DMS53 (cell line): Measurements from ENCODE around the gene AGMO.
A peak's percentile ranks its signal among the peaks of the same experiment; 100 is the strongest.

Experiments used
- DNase-seq: peaks from one replicate; lab custom pipeline; 2025; lab: John Stamatoyannopoulos, UW

The AGMO gene

DNA sequence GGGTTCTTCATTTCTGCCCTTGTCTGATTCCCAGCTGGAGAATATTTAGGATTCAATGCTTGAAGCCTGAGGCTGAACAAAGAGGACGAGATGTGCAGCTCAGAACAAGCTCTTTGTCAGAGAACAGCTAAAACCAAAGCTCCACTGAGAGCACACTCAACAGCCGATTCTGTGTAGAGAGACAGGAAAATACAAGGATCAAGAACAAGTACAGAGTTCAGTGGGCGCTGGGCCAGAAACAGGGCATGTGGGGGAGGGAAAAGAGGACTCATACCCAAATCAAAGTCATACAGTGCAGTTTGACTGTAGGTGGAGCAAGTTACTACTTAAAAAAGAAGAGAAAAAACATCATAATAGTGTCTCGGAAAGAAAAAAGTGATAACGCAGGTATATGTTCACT, at the start of gene AGMO:
Gene AGMO, minus strand, starts transcription at position 181 of the 400 bp plus-strand sequence.
- peak; percentile 48 for DNase-seq

DNA sequence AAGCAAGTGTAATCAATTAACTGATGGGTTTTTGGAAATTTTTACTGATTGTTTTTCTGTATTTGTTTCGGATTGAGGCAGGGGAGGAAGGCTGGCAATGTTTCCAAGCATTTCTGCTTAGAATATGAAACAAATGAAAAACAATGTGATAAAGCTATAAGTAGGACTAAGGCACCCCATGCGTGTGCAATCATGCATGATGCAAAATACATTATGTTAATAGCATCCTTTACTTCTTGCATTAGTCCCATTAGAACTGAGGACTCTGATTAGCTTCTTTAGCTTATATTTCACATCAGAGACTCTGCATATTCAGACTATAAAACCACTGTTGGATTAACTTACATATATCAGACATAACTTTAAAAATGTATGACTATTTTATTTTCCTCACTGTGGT, 48.7 kb upstream of the AGMO start:
- DNase-seq, result no peak

DNA sequence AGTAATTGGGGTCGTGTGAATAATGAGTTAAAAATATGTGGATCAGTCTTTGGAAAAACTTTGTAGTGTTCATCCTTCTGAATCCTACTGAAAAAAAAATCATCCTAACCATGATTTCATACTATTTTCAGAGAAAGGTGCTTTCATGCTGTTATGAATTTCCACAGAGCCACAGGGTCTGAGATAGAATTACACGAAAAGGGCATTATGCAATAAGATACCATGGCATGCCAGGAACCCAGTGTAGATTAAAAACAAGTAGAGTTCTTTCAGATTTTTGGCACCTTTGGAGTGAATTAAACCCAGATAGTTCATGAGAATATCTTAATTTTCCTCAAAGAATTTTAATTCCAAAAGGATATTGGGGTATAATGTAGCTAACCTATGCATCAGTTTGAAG, 47.5 kb upstream of the AGMO start:
- DNase-seq, result no peak

DNA sequence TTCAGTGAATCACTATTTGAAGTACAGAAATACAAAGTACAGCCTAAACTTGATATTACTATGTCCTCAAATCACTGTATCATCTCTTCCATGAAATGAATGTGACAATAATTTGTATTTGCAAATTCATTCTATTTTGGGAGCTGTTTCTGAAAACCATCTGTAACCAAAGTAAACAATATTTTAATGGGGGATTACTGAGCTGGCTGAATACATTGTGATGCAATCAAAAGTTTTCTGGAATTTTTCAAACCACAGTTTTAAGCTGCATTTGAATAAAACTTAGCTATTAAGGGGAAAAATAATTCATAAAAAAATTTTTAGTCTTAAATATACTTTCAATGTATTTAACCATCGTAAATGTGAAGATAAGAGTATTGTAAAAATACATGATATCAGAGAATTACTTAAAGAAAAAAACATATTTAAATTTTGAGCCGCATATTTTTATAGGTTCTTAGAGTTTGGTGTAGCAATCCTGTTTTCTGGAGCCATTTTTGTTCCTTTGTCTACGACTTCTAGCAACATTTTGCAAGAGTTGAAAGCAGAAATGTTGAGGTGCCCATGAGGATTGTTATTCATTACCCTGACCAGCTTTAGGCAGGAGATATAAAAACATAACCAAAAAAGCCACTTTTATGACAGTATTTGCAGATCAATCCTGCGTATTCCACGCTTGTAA, 45.9 kb upstream of the AGMO start:
- no peak for DNase-seq

DNA sequence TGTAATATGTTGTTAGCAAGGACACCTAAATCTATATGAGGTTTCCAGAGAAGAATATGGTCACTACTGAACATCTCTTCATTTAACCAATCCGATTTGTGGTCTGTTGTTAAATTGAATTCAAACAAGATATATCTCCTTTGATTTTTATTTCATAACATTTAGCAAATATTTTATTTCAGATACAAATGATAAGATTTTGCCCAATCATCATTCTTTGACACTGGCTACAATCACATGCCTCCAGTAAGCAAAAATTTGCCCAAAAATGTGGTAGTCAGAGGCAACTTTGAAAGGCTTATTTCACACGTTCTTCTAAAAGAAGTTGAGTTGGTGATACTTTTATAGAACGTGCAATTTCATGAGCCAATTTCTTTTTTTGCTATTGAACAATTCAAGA, 44.7 kb upstream of the AGMO start:
- DNase-seq, result no peak

DNA sequence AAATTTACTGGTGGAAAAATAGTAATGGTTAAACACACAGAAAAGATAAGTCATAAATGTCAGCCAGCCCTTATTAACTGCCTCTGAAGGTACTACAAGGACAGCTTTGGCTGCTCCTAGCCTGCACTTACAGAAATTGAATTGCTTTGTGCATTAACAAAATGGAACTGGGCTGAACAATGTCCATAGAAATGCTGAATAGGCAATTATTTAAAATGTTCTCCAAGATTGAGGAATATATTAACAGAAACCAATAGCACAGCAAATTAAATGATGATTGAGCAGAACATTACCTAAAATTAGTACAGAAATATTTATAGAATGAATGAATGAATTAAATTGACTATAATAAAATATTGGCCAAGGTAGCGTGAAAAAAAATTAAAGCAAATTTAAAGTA, 42.4 kb upstream of the AGMO start:
- no peak for DNase-seq

DNA sequence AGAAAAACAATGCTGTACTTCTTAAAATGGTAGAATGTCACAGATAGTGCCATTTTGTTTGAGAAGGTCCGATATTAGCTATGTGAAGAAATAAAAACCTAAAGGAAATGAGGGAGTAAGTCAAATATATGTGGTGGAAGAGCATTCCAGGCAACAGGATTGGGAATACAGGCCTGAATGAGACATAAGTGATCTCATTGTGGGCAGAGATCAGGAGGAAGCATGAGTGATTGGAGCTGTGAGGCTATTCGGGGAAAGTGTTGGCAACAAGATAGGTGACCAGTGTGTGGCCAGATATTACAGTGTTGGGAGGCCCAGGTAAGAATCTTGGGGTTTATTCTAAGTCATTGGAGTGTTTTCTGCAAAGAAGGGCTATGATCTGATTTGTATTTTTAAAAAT, 41.3 kb upstream of the AGMO start:
- no peak for DNase-seq

DNA sequence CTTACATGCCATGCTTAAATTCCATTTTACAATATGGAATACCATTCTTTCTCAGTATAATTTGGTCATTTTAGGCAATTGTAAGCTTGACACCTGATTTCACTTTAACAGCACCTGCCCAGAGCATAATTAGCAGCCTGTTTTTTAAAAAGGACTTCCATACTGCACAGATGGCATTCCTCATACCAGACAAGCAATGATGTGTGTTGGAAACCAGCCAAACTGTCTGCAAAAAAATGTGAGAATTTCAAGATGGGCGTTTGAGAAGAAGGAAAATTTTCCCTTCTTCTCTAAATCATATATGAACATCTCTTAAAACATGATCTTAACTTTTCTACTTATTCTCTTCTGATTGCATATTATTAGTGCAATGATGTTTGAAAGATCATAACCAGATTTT, 40.4 kb upstream of the AGMO start:
- no peak for DNase-seq

DNA sequence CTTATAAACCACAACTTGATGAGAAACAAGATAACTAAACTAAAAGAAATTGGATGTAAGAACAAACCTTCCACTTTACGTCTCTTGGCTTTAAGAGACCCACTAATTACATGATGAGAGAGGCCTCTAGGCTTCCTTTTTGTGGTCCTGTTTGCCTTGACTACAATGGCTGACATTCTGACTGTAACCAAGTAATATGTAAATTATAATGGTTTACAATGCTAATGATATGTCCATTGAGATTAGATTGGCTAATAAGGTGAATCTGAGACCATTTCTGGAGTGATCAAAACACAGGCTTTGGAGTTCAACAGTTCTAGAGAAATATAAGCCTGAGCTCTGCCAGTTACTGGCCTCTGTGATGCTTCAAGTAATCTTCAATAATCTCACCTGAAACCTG, 39.4 kb upstream of the AGMO start:
- DNase-seq, result no peak

DNA sequence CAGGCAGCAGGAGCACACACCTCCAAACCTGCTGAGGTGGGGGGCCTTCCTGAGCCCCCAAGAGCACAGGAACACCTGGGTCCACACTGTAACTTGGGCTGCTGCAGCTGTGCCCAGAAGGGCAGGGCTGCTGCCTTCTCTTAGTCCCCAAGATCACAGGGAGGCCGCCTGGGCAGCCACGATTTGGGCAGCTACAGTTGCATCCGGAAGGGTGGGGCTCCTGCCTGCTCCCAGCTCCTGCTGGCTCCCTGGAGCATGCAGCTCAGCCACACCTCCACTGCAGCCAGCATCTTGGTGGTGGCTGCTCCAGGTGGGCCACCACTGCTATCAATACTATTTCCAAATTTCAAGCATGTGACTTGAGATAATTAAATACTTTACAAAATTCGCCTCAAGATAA, 38.5 kb upstream of the AGMO start:
- DNase-seq, result no peak

DNA sequence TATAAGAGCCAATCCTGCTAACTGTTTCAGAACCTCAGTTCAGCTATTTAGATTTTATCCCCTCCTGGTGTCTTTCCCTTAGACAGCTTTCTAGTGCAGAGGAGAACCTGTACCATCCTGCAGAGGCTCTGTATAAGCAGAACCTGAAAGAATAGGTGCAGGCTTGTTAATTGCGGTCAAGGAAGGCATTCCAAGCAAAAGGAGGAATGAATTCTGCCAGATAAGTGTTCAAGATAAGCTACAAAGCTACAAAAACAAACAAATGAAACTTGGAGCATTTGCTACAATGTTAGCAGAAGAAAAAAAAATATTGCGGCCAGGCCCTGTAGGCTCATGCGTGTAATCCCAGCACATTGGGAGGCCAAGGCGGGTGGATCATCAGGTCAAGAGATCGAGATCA, 32.6 kb upstream of the AGMO start:
- no peak for DNase-seq

DNA sequence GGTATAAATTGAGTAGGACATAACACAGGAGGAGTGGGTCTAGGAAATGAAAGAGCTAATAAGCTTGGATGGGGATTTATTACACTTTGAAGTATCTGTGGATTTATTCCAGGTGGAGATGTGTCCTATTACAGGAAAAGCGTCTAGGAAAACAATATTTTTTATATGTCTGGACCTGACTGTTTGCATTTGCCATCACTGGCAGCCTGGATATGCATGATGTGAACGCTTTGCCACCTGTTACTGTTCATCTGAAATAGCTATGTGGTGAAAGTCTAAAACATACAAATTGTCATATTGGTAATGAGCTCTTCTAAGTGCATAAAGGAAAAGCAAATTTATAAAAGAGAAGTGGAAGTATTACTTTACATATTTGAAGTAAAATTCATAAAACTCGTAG, 31.6 kb upstream of the AGMO start:
- DNase-seq, result peak; percentile 20

DNA sequence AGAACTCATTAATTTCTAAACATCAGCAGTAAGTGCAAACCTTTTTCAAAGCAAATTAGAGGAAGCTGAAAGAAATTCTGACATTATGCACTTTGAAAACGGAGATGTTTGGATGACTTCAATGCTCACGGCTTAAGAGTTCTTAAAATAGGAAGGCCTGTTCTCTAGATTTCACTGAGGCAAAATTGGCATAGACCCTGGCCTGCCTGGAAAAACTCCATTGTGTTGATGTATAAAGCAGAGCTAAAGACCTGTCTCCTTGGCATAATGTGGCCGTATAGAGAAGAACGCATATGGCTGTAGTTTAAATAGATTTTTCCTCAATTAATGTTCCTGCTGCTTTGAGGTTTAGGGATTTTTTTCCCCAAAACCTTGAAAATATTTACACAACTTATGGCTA, 24.5 kb upstream of the AGMO start:
- DNase-seq, result no peak

DNA sequence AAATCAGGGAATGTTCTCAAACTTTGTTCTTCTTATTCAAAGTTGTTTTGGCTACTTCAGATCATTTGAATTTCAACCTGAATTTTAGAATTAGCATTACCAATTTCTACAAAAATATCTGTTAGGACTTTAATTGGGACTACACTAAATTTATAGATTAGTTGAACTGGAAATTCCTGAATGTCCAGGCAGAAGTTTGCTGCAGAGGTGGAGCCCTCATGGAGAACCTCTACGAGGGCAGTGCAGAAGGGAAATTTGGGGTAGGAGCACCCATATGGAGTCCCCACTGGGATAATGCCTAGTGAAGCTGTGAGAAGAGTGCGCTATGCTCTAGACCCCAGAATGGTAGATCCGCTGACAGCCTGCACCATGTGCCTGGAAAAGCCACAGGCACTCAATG, 22.8 kb upstream of the AGMO start:
- peak; percentile 43 for DNase-seq

DNA sequence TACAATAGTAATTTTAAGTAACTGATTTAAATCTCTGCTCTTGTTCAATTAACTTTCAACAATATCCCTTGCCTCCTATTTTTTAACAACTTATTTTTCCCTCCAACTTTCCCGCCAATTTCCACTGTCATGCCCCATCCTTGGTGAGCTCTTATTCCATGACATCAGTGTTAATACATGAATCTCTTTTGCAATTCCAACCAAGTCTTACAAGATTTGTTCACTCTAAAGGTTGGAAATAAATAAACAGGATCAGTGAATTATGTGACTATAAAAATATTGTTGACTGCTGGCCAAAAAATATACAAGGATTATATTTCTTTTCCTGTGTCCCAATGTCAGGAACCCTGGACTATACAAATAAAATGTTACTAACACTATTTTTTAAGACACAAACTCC, 21.0 kb upstream of the AGMO start:
- DNase-seq, result no peak

DNA sequence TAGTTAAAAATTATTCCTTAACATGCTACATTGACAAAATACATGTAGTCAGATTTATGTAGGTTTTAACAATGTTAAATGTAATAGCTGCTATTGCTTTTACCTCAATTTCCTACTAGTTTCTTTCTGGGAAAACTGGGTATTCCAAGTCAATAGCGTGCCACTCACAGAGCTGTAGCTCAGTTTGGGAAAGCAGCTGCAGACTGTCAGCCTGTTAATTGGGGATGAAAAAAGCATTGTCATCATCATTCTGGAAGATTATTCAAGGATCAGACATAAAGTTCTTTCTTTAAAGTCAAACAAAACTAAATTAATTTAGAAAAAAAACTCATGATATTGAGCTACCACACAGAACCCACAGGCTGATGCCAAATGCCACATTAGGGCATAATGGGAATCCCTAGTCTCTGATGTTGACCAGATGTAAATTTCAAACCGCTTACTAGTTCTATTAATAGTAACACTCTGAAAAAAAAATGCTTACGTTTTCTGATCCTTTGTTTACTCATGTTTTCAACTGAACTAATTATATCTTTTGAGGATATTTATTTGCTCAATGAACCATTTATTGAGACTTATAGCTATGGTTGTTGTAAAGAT, 19.6 kb upstream of the AGMO start:
- DNase-seq, result peak; percentile 21

DNA sequence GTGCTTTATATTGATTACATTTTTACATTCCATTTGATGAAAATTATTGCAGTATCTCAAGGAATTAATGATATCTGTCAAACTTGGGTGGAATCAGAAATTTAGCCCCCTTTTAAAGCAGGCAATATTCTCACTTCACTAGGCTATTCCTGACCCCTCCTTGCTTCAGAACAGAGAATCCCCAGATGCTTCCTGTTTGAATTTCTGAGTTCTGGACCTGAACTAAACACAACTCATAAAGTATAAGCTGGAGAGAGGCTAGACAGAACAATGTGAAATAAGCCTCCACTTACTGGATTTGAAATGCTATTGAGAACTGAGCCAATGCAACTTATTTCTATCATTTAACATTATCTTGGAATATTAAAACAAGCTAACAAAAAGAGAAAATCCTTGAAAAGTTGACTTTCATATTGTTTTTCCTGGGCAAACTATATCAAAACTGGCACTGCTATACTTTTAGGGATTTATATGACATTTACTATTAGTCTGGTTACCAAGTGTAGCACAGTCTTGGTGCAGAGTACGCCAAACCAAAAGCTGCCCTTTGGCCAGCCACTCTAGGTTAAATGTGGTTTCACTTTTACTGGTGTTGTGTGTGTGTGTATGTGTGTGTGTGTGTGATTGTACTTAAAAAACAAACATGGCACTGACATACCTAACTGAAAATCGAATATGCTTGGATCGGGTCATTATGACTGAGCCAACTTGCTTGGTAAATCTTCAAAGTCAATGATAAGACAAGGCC, 19.0 kb upstream of the AGMO start:
- peak; percentile 8 for DNase-seq

DNA sequence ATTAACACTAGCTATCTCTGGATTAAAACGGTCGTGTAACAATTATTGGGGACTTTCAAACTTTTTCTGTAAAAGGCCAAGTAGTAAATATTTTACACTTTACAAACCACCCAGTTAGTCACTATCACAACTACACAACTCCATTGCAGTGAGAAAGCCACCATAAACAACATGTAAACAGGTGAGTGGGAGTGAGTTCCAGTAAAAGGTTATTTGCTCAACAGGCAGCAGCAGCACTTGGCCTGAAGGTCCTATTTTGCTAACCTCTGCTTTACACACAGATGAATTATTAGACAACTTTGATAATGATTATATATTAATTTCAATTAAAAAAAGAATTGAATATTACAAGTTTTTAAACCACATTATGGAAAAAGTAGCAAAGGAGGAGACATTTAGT, 15.8 kb upstream of the AGMO start:
- no peak for DNase-seq

DNA sequence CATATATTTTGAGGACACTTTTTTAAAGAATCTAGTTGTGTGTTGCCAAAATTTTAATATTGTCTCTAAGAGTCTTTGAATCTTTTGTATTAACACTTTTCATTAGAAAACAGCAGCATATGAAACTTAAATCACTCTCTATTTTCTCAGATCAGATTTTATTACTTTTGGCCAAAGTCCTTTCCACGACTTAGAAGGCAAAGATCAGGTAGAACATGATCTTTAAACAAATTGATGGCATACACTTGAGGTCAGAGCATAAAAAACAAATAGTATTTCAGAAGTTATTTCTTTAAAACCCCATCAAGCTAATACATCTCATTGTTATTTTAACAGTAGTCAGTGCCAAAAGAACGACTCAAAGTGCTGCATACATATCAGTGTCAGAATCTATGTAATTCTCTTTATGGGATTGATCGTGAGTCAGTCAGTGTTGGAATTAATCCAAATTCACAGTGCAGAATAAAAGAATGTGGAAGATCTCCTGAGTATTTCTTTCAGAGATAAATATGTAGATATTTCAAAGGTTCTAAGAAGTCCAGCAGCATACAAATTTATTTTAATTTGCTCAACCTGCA, 9.6 kb upstream of the AGMO start:
- no peak for DNase-seq

DNA sequence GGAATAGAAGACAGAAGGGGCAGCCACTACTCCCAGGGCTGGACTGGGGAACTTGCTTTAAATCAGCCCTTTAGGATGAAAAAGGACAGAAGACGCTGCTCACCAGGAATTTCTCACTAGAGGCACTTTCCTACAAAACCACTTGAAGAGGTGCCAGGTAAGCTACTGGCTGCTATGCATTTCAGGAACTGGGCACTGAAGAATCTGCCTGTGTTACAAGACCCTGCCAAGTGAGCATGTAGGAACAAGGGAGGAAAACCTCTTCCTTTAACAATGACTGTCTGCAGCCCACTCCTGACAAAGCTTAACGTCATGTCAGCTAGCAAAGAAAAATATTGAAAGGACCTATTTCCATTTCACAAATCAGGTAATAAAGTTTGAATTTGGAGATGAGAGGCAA, 5.8 kb upstream of the AGMO start:
- DNase-seq, result no peak

DNA sequence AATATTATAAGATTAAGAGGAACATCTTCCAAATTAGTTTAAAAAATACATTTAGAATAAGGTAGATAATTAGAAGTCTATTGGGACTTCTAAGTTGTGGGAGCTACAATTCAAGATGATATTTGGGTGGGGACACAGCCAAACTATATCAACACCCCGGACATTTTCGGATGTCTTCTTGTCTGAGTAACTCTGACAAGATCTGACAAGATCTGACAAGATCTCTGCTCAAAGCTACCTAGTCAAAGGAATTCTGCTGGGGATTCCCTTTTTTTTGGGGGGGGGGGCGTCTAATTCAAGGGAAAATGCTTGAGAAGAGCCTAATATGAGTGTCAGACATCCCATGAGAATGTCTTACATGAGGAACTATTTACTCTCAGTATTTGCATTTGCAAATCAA, 5.2 kb upstream of the AGMO start:
- DNase-seq, result no peak

DNA sequence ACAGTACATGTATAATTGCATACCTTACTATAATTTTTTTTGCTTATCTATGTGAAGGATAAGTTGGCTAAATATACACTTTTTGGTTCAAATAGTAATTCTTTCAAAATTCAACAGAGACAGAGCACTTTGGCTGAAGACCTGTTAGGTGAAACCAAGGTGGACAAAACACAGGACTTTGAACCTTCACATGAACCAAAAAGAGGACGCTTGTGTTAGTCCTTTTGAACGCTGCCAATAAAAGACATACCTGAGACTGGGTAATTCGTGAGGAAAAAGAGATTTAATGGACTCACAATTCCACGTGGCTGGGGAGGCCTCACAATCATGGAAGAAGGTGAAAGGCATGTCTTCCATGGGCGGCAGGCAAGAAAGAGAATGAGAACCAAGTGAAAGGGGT, 4.7 kb upstream of the AGMO start:
- no peak for DNase-seq

DNA sequence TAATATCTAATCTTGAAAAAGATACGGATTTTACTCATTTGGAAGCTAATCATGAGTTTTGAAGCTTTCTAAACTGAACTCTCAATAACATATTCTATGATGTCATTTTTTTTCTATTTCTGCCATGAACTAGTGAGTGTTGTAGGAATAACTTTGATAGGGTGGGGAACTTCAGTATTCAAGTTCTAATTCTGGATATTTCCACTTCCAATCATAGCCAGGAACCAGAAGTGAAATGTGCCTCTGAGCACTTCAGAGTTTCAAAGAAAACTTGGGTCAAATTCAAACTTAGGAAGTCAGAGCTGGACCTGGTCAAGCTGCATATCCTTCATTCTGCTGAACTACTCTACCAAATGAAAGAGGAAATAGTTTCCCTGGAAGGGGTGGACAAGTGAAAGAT, 847 bp downstream of the AGMO start:
- no peak for DNase-seq
